H9 (cell line): ENCODE data around the gene RGP1. TPM values are rescaled to one million over a fixed set of nuclear protein-coding genes. Genes with fewer than 3 reads are reported as not detected.

Experiments
- DNase-seq: peaks from one replicate; pipeline ENCODE4 v3.0.0-alpha.2; 2017
- H2AFZ ChIP-seq: one replicate; pipeline ENCODE4 v1.6.1; 2013; ENCODE audit warnings: mild to moderate bottlenecking, low read length, control low read depth, moderate library complexity
- H2AK5ac ChIP-seq: 2 replicates; pipeline ENCODE4 v1.6.1; 2013; ENCODE audit warnings: low read length, control low read depth, mixed read lengths; ENCODE audit not compliant: insufficient read length
- H2BK120ac ChIP-seq: one replicate; pipeline ENCODE4 v1.6.1; 2013; ENCODE audit warnings: low read depth, mild to moderate bottlenecking, low read length, control low read depth, inconsistent platforms; ENCODE audit not compliant: poor library complexity, severe bottlenecking
- H2BK12ac ChIP-seq: 2 replicates; pipeline ENCODE4 v1.6.1; 2013; ENCODE audit warnings: low read length, control low read depth, mixed read lengths, low read depth; ENCODE audit not compliant: insufficient read length
- H2BK15ac ChIP-seq: 2 replicates; pipeline ENCODE4 v1.6.1; 2013; ENCODE audit warnings: low read depth, low read length, control low read depth
- H2BK20ac ChIP-seq: one replicate; pipeline ENCODE4 v1.6.1; 2013; ENCODE audit warnings: low read depth, mild to moderate bottlenecking, low read length, control low read depth, inconsistent platforms; ENCODE audit not compliant: poor library complexity, severe bottlenecking
- H2BK5ac ChIP-seq: 2 replicates; pipeline ENCODE4 v1.6.1; 2013; ENCODE audit warnings: low read length, control low read depth, mixed read lengths; ENCODE audit not compliant: insufficient read length
- H3K14ac ChIP-seq: 2 replicates; pipeline ENCODE4 v1.6.1; 2013; ENCODE audit warnings: low read length, control low read depth; ENCODE audit not compliant: insufficient read depth
- H3K18ac ChIP-seq: 2 replicates; pipeline ENCODE4 v1.6.1; 2013; ENCODE audit warnings: low read depth, mild to moderate bottlenecking, mixed read lengths, low read length, control low read depth; ENCODE audit not compliant: insufficient read length
- H3K23ac ChIP-seq: 2 replicates; pipeline ENCODE4 v1.6.1; 2013; ENCODE audit warnings: low read length, control low read depth, mixed read lengths, low read depth; ENCODE audit not compliant: insufficient read length
- H3K23me2 ChIP-seq: 2 replicates; pipeline ENCODE4 v1.6.1; 2013; ENCODE audit warnings: low read depth, mild to moderate bottlenecking, mixed read lengths, low read length, control low read depth; ENCODE audit not compliant: insufficient read length, poor library complexity, severe bottlenecking
- H3K27ac ChIP-seq: 2 replicates; pipeline ENCODE4 v1.5.1; 2013; ENCODE audit warnings: low read length, control low read depth, mixed read lengths, low read depth; ENCODE audit not compliant: insufficient read length
- H3K27me3 ChIP-seq: 2 replicates; pipeline ENCODE4 v1.6.1; 2013; ENCODE audit warnings: low read length, control low read depth, inconsistent platforms; ENCODE audit not compliant: insufficient read depth
- H3K4ac ChIP-seq: 2 replicates; pipeline ENCODE4 v1.6.1; 2013; ENCODE audit warnings: low read depth, mild to moderate bottlenecking, control low read depth, inconsistent platforms, low read length, moderate library complexity
- H3K4me1 ChIP-seq: 2 replicates; pipeline ENCODE4 v1.6.1; 2013; ENCODE audit warnings: low read length, control low read depth, inconsistent platforms; ENCODE audit not compliant: insufficient read depth
- H3K4me2 ChIP-seq: 2 replicates; pipeline ENCODE4 v1.6.1; 2013; ENCODE audit warnings: low read length, control low read depth, mixed read lengths; ENCODE audit not compliant: insufficient read length, insufficient read depth
- H3K56ac ChIP-seq: 2 replicates; pipeline ENCODE4 v1.6.1; 2013; ENCODE audit warnings: low read depth, mild to moderate bottlenecking, mixed read lengths, low read length, control low read depth; ENCODE audit not compliant: insufficient read length
- H3K79me1 ChIP-seq: 2 replicates; pipeline ENCODE4 v1.6.1; 2013; ENCODE audit warnings: low read depth, mild to moderate bottlenecking, moderate library complexity, low read length, control low read depth, inconsistent platforms; ENCODE audit not compliant: insufficient read depth, poor library complexity, severe bottlenecking
- H3K79me2 ChIP-seq: 2 replicates; pipeline ENCODE4 v1.6.1; 2013; ENCODE audit warnings: low read length, control low read depth, inconsistent platforms; ENCODE audit not compliant: insufficient read depth
- H3K9ac ChIP-seq: 2 replicates; pipeline ENCODE4 v1.6.1; 2013; ENCODE audit warnings: low read length, control low read depth, mixed read lengths; ENCODE audit not compliant: insufficient read length; ENCODE audit errors: extremely low read depth
- H3K9me3 ChIP-seq: one replicate; pipeline ENCODE4 v1.6.1; 2013; ENCODE audit warnings: low read depth, low read length, inconsistent platforms; ENCODE audit not compliant: control insufficient read depth
- H3T11ph ChIP-seq: one replicate; pipeline ENCODE4 v1.6.1; 2013; ENCODE audit warnings: mild to moderate bottlenecking, low read length, control low read depth, inconsistent platforms
- H4K20me1 ChIP-seq: one replicate; pipeline ENCODE4 v1.6.1; 2013; ENCODE audit not compliant: control insufficient read depth, insufficient read length, insufficient read depth
- H4K5ac ChIP-seq: 2 replicates; pipeline ENCODE4 v1.6.1; 2013; ENCODE audit warnings: low read depth, mild to moderate bottlenecking, mixed read lengths, low read length, control low read depth; ENCODE audit not compliant: insufficient read length
- H4K8ac ChIP-seq: replicated peaks from 2 replicates; pipeline ENCODE4 v1.6.1; 2013; ENCODE audit warnings: low read length, control low read depth, mixed read lengths, low read depth; ENCODE audit not compliant: insufficient read length
- H4K91ac ChIP-seq: 2 replicates; pipeline ENCODE4 v1.6.1; 2013; ENCODE audit warnings: low read depth, mild to moderate bottlenecking, moderate library complexity, mixed read lengths, low read length, control low read depth; ENCODE audit not compliant: insufficient read length
- H3K27ac Mint-ChIP-seq, 3 experiments: 2 replicates in 2 of 3; 3 replicates in 1 of 3; pipeline ENCODE4 v1.8.0; 2020 to 2021; ENCODE audit warnings: mixed read lengths in 3 of 3, mild to moderate bottlenecking in 1 of 3, moderate library complexity in 1 of 3
- H3K27me3 Mint-ChIP-seq: 2 replicates; pipeline ENCODE4 v1.8.0; 2021; ENCODE audit warnings: low read depth, mild to moderate bottlenecking, moderate library complexity, mixed read lengths
- H3K36me3 Mint-ChIP-seq, 3 experiments: 2 replicates in 2 of 3; 3 replicates in 1 of 3; pipeline ENCODE4 v1.8.0; 2020 to 2021; ENCODE audit warnings: low read depth in 3 of 3, mixed read lengths in 3 of 3; ENCODE audit not compliant: insufficient read depth in 1 of 3
- H3K4me1 Mint-ChIP-seq, 2 experiments: 2 replicates each; pipeline ENCODE4 v1.8.0; 2020; ENCODE audit warnings: mixed read lengths in 2 of 2
- H3K4me3 Mint-ChIP-seq, 2 experiments: 2 replicates in 1 of 2; 3 replicates in 1 of 2; pipeline ENCODE4 v1.8.0; 2020 to 2021; ENCODE audit warnings: mild to moderate bottlenecking in 2 of 2, mixed read lengths in 2 of 2, moderate library complexity in 1 of 2
- H3K9me3 Mint-ChIP-seq, 2 experiments: 2 replicates in 1 of 2; 3 replicates in 1 of 2; pipeline ENCODE4 v1.8.0; 2020; ENCODE audit warnings: mild to moderate bottlenecking in 2 of 2, mixed read lengths in 2 of 2, moderate library complexity in 1 of 2
- WGBS: extraction: QIAGEN DNeasy Blood & Tissue Kit; methylation state at CpG from one replicate; pipeline ENCODE4 v1.1.7; 2013; ENCODE audit warnings: missing lambda C conversion rate, low lambda C conversion rate, mixed read lengths; ENCODE audit not compliant: insufficient read length; ENCODE audit errors: extremely low coverage; 5-methylcytosine and 5-hydroxymethylcytosine counted together
- total RNA-seq: library from RNA; stranded (reverse); gene quantifications from 2 replicates; pipeline ENCODE4 v1.2.1, GENCODE V29; 2021
- TF ChIP-seq, protein P1 (sequence below): fragments of 200-600 bp; sonication (generic); conservative IDR thresholded peaks from 3 replicates; pipeline ENCODE4 v1.8.0; 2021; ENCODE audit warnings: antibody characterized with exemption, mild to moderate bottlenecking

Gene RGP1
- total RNA-seq, 1 experiment from 2014 or later: 25.7 TPM

DNA sequence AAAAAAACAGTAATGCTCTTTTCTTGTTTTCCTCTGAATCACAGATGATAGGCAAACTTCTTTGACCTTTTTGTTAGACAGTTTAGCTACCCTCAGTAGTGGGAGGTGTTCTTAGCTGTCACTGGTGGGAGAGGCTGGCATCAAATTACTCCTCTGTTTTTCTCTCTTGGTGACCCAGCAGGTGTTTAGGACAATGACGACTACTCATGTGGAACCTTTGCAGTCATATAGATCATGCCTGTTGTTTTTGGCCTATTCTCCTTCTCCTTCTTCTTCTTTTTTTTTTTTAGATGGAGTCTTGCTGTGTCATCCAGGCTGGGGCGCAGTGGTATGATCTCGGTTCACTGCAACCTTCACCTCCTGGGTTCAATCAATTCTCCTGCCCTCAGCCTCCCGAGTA lies 26.9 kb downstream of the RGP1 start:
- Histone ChIP-seq H3K27me3 (no peaks in the 10 kb centered on the region), H3K18ac (no peak overlapping the region), H3K4me2 (no peak overlapping the region), H3K79me2 (no peaks in the 10 kb centered on the region), H3K4me1 (peaks cover 4% of the 10 kb centered on the region; the same call in 1 of the 2 replicates), H2AFZ (no peak overlapping the region), H3K14ac (no peak overlapping the region), H2AK5ac (no peak overlapping the region), H4K20me1 (no peaks in the 10 kb centered on the region), H3K27ac (no peak overlapping the region), H3K23me2 (no peaks in the 10 kb centered on the region), H2BK12ac (no peak overlapping the region), H2BK120ac (no peak overlapping the region), H4K5ac (no peak overlapping the region), H4K8ac (no peak overlapping the region), H3K9me3 (no peaks in the 10 kb centered on the region), H4K91ac (no peak overlapping the region), H3K56ac (no peak overlapping the region), H3K79me1 (no peaks in the 10 kb centered on the region), H2BK15ac (no peak overlapping the region), H3K9ac (no peak overlapping the region), H3K23ac (no peak overlapping the region), H3K4ac (no peak overlapping the region), H3T11ph (no peak overlapping the region), H2BK5ac (no peak overlapping the region), H2BK20ac (no peak overlapping the region)
- Mint-ChIP-seq H3K4me3 (no peak overlapping the region), H3K9me3 (no peaks in the 10 kb centered on the region), H3K4me1 (peaks cover 15 to 19% of the 10 kb centered on the region in 2 experiments), H3K27me3 (no peaks in the 10 kb centered on the region), H3K27ac (no peak overlapping the region; a peak in 1 of 7 replicates), H3K36me3 (peaks cover 0 to 5% (median 0%) of the 10 kb centered on the region in 3 experiments; a peak in 3 of 7 replicates)
- WGBS: no CpG with 5 or more reads among the region's 4 CpGs
- TF ChIP-seq, protein P1, sequence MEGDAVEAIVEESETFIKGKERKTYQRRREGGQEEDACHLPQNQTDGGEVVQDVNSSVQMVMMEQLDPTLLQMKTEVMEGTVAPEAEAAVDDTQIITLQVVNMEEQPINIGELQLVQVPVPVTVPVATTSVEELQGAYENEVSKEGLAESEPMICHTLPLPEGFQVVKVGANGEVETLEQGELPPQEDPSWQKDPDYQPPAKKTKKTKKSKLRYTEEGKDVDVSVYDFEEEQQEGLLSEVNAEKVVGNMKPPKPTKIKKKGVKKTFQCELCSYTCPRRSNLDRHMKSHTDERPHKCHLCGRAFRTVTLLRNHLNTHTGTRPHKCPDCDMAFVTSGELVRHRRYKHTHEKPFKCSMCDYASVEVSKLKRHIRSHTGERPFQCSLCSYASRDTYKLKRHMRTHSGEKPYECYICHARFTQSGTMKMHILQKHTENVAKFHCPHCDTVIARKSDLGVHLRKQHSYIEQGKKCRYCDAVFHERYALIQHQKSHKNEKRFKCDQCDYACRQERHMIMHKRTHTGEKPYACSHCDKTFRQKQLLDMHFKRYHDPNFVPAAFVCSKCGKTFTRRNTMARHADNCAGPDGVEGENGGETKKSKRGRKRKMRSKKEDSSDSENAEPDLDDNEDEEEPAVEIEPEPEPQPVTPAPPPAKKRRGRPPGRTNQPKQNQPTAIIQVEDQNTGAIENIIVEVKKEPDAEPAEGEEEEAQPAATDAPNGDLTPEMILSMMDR: no peak
- DNase-seq: no peak
